OCI-LY7 (cell line): Measurements from ENCODE around the gene EMP1. TPM values are rescaled to one million over a fixed set of nuclear protein-coding genes. Genes with fewer than 3 reads are reported as not detected.
A peak's percentile ranks its signal among the peaks of the same experiment; 100 is the strongest.

Experiments
- BruUV-seq: library from RNA; stranded (reverse); fragments of 400-500 nt; replicated peaks from 2 replicates; lab custom pipeline; 2021; lab: Mats Ljungman, UMichigan
- CTCF ChIA-PET: fragments of 300-600 bp; sonication (Branson Sonifier 250); formaldehyde crosslinking; loops from one replicate; lab custom pipeline; 2022; ENCODE audit warnings: antibody characterized with exemption; ENCODE audit not compliant: unreplicated experiment; lab: Charles Lee
- POLR2A ChIA-PET: fragments of 300-600 bp; sonication (Branson Sonifier 250); formaldehyde crosslinking; loops from one replicate; lab custom pipeline; 2022; ENCODE audit warnings: antibody characterized with exemption; lab: Charles Lee
- DNase-seq: peaks from one replicate; pipeline ENCODE4 v3.0.0-alpha.2; 2015; ENCODE audit warnings: low spot score
- H2AFZ ChIP-seq: fragments of 200-600 bp; sonication (generic), shearing (Covaris generic); 2 replicates; pipeline ENCODE4 v1.6.1; 2014; ENCODE audit warnings: mild to moderate bottlenecking, antibody characterized with exemption, low read length, moderate library complexity
- H3K27ac ChIP-seq: fragments of 200-600 bp; sonication (generic); 2 replicates; pipeline ENCODE4 v1.5.1; 2014; ENCODE audit warnings: mixed run types, low read depth, mild to moderate bottlenecking, moderate library complexity, low read length, inconsistent platforms; ENCODE audit not compliant: poor library complexity, severe bottlenecking
- H3K36me3 ChIP-seq: fragments of 200-600 bp; sonication (generic); 2 replicates; pipeline ENCODE4 v1.6.1; 2014; ENCODE audit warnings: mild to moderate bottlenecking, antibody characterized with exemption, low read length, moderate library complexity, mixed read lengths; ENCODE audit not compliant: insufficient read depth
- H3K4me1 ChIP-seq: fragments of 200-600 bp; sonication (generic); 2 replicates; pipeline ENCODE4 v1.5.1; 2014; ENCODE audit warnings: mild to moderate bottlenecking, low read length; ENCODE audit not compliant: insufficient read depth, poor library complexity, severe bottlenecking
- H3K4me2 ChIP-seq: fragments of 200-600 bp; sonication (generic); 2 replicates; pipeline ENCODE4 v1.6.1; 2014; ENCODE audit warnings: mild to moderate bottlenecking, low read length
- H3K4me3 ChIP-seq: fragments of 200-600 bp; sonication (generic); 2 replicates; pipeline ENCODE4 v1.5.1; 2014; ENCODE audit warnings: mild to moderate bottlenecking, low read depth, low read length; ENCODE audit not compliant: poor library complexity, severe bottlenecking
- H3K79me2 ChIP-seq: fragments of 200-600 bp; sonication (generic); 2 replicates; pipeline ENCODE4 v1.6.1; 2016; ENCODE audit warnings: low read depth, mild to moderate bottlenecking, low read length, moderate library complexity, mixed read lengths; ENCODE audit not compliant: insufficient read depth
- H3K9me2 ChIP-seq: fragments of 200-600 bp; sonication (generic); 2 replicates; pipeline ENCODE4 v1.6.1; 2016; ENCODE audit warnings: mild to moderate bottlenecking, low read length, mixed read lengths; ENCODE audit not compliant: insufficient read depth
- H3K9me3 ChIP-seq: fragments of 200-600 bp; sonication (generic); 2 replicates; pipeline ENCODE4 v1.6.1; 2014; ENCODE audit warnings: mild to moderate bottlenecking, mixed run types, low read length, mixed read lengths
- H4K20me1 ChIP-seq: fragments of 200-600 bp; sonication (generic); 2 replicates; pipeline ENCODE4 v1.6.1; 2014; ENCODE audit warnings: mild to moderate bottlenecking, antibody characterized with exemption, low read length, moderate library complexity, mixed read lengths; ENCODE audit not compliant: insufficient read depth
- EZH2phosphoT487 ChIP-seq: fragments of 200-600 bp; sonication (generic); IDR thresholded peaks from 2 replicates; pipeline ENCODE4 v1.6.1; 2018; ENCODE audit warnings: low read depth, borderline replicate concordance, mild to moderate bottlenecking, mixed run types, antibody characterized with exemption, low read length, moderate library complexity, mixed read lengths
- intact Hi-C: fragments of 100-400 bp; cut with micrococcal nuclease; formaldehyde crosslinking; loops from one replicate; pipeline ENCODE4 v1.10.0; 2022; ENCODE audit not compliant: unreplicated experiment
- total RNA-seq, 2 experiments: library from RNA; depleted of rRNA in 1 of 2; stranded (reverse); fragments of >200 nt in 1 of 2; shearing (Covaris generic) in 1 of 2; gene quantifications; 2 replicates each; pipeline ENCODE4 v1.2.3, GENCODE V29; 2014 to 2022
- TF ChIP-seq, protein P1 (sequence below): fragments of 200-600 bp; sonication (generic); conservative IDR thresholded peaks from 2 replicates; pipeline ENCODE4 v1.5.1; 2014; ENCODE audit warnings: mild to moderate bottlenecking, antibody characterized with exemption, low read length, moderate library complexity, mixed read lengths

Gene EMP1
- total RNA-seq, 2 experiments from 2014 or later: 0.40 TPM; not detected in 1

DNA sequence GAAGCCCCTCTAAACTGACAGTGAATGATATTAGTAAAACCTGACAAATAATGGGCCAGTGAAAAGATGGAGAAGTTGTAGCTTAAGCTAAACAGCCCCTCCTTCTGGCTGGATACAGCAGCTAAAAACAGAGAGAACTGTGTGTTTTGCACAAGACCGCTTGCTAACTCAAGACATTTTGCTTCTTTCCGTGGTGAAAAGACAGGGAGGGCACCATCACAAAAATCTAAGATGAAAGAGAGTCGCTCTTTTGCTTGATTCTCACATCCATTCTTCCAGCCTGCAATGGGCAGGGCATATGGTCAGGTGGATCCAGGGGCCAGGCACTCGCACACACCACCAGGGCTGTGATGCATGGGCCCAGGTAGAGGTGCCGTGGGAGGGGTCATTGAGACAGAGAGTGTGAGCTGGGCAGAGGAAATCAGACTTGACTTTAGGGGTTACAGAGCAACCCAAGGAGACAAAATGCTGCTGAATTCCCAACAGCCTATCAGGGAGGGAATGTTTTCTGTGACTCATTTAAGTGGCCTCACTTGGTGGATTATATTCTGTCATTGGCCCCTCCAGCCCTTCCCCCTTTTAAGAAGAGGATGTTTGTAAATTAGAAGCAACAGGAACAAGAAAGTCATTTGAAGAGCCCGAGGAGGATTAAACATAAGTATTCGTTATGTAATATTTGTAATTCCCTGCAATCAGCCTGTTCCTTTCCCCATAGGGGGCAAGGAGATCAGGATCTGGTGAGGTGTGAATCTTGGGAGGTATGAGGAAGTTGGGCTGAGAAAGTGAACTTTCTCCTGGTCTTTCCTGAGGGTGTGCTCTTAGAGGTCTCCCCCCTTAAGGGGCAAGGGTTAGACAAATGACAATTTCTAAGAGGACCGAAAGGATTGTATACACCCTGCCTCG, 12.3 kb downstream of the EMP1 start:
- ChIA-PET POLR2A (interaction anchor here (0.5 kb wide), 1 partner anchor 200 kb away, joined by 6 read pairs; no protein-coding TSS in a partner anchor), CTCF (no interaction called here)
- TF ChIP-seq, protein P1, sequence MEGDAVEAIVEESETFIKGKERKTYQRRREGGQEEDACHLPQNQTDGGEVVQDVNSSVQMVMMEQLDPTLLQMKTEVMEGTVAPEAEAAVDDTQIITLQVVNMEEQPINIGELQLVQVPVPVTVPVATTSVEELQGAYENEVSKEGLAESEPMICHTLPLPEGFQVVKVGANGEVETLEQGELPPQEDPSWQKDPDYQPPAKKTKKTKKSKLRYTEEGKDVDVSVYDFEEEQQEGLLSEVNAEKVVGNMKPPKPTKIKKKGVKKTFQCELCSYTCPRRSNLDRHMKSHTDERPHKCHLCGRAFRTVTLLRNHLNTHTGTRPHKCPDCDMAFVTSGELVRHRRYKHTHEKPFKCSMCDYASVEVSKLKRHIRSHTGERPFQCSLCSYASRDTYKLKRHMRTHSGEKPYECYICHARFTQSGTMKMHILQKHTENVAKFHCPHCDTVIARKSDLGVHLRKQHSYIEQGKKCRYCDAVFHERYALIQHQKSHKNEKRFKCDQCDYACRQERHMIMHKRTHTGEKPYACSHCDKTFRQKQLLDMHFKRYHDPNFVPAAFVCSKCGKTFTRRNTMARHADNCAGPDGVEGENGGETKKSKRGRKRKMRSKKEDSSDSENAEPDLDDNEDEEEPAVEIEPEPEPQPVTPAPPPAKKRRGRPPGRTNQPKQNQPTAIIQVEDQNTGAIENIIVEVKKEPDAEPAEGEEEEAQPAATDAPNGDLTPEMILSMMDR: peak; percentile 41
- TF ChIP-seq EZH2phosphoT487: no peak
- DNase-seq: no peak
- Histone ChIP-seq H3K9me2 (no peaks in the 10 kb centered on the region), H3K4me1 (no peaks in the 10 kb centered on the region), H2AFZ (no peak overlapping the region), H3K9me3 (no peaks in the 10 kb centered on the region), H3K27ac (no peak overlapping the region), H3K79me2 (no peaks in the 10 kb centered on the region), H3K4me2 (no peak overlapping the region), H3K36me3 (no peaks in the 10 kb centered on the region), H4K20me1 (no peaks in the 10 kb centered on the region), H3K4me3 (no peak overlapping the region)
- BruUV-seq: no TSS peak
- intact Hi-C loops: no loop called here

DNA sequence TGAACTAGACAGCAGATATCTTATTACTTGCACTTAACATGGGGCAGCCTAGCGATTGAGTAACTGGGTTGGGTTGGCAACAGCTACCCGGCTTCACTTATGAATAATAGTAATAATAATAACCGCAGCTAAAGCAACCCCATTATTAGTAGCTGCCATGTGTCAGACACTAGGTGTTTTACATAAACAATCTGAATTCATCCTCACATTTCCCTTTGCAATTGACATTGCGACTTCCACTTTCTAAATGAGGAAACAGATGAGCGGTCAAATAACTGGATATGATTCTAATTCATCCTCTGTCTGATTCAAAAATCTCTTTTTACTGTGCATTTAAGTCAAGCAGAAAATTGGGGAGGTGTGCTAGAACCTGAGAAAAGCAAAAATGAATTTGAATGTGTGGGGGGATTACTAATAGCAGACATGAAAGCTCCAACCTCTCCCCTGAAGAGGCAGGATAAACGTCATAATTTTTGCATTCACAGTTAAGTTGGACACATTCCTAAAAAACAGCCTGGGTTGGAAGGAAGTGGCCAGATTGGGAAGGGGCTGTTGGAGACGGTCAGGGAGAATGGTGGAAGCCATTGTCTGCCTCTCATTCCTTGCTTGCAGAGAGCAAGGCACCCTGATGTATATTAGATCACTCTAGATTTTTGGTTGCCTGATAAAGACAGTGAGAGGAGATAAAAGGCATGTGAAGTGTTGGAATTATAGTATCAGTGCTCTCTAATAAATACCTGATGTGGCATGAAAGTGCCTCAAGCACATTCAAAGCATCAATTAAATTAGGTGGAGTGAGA, 13.1 kb downstream of the EMP1 start:
- H3K79me2 ChIP-seq: no peaks in the 10 kb centered on the region
- no TSS peak for BruUV-seq
- no peak overlapping the region for H2AFZ ChIP-seq
- TF ChIP-seq, protein P1: no peak
- TF ChIP-seq EZH2phosphoT487: no peak
- no peaks in the 10 kb centered on the region for H4K20me1 ChIP-seq
- no peak overlapping the region for H3K4me2 ChIP-seq
- no peaks in the 10 kb centered on the region for H3K4me1 ChIP-seq
- intact Hi-C loops: loop anchor here (10.0 kb wide), 1 partner anchor 415 kb away; no protein-coding TSS in a partner anchor
- H3K27ac ChIP-seq: no peak overlapping the region
- H3K9me3 ChIP-seq: no peaks in the 10 kb centered on the region
- CTCF ChIA-PET: no interaction called here
- POLR2A ChIA-PET: interaction anchor here (0.5 kb wide), 1 partner anchor 201 kb away, joined by 6 read pairs; no protein-coding TSS in a partner anchor
- H3K36me3 ChIP-seq: no peaks in the 10 kb centered on the region
- no peak for DNase-seq
- H3K9me2 ChIP-seq: no peaks in the 10 kb centered on the region
- no peak overlapping the region for H3K4me3 ChIP-seq
